ENCODE data around the gene ARHGDIB. TPM values are rescaled to one million over a fixed set of nuclear protein-coding genes. Genes with fewer than 3 reads are reported as not detected.
A peak's percentile ranks its signal among the peaks of the same experiment; 100 is the strongest.

The ARHGDIB gene
- total RNA-seq, 1 experiment from 2014 or later: 4.3 TPM

DNA sequence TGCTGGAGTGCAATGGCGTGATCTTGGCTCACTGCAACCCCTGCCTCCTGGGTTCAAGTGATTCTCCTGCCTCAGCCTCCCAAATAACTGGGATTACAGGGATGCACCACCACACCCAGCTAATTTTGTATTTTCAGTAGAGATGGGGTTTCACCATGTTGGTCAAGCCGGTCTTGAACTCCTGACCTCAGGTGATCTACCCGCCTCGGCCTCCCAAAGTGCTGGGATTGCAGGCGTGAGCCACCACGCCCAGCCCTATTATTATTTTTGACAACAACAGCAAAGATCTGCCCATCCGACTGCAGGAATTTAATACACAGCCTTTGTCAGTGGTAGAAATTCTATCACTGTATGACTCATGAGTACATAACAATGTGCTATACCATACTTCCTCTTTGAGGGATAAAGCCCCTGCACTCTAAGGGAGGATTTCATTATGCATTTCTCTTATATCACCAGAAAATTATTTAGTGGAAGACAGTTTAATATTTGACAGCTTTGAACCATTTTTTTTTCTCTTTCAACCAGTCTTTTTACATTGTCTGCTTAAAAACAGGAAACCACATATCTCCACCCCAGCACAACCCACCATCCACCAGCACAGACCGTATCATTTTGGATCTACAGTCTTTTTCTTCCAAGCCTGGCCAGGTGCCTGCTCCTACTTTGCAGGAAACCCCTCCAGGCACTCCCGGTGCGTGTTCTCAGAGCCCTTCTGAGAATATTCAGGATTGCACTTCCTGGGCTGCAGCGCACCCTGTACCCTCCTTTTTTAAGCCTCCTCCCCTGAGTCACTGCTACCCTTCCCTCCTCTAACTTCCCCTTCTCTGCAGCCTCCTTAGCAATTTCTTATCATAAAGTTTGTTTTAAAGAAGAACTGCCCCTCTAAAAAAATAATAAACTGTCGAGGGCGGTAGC is 594 bp downstream of the ARHGDIB start:
- ChIA-PET CTCF (no interaction called here), POLR2A (no interaction called here), RAD21 (ENCODE audit: low non-redundant PET in 1 of 2, low total read pairs in 2 of 2, uncharacterized antibody in 2 of 2, unreplicated experiment in 2 of 2) (no interaction called here)
- no TSS peak for BruUV-seq (replicated peaks)
- TF ChIP-seq EZH2phosphoT487 (IDR thresholded peaks at IDR 0.05; ENCODE audit: borderline replicate concordance) (no peak), CBX3 (IDR thresholded peaks at IDR 0.05; ENCODE audit: low read depth) (no peak), SIN3A (IDR thresholded peaks at IDR 0.05; ENCODE audit: low read depth) (no peak), EZH2 (IDR thresholded peaks at IDR 0.05) (no peak), TCF7L2 (IDR thresholded peaks at IDR 0.05; ENCODE audit: borderline replicate concordance, extremely low read depth, insufficient read depth, insufficient read length) (no peak), POLR2A (IDR thresholded peaks at IDR 0.05; ENCODE audit: borderline replicate concordance, extremely low read depth, insufficient read depth, insufficient read length) (no peak), ELF1 (IDR thresholded peaks at IDR 0.05; ENCODE audit: borderline replicate concordance, low read depth) (no peak), SRF (IDR thresholded peaks at IDR 0.05; ENCODE audit: low read depth) (no peak)
- TF ChIP-seq, protein P1, sequence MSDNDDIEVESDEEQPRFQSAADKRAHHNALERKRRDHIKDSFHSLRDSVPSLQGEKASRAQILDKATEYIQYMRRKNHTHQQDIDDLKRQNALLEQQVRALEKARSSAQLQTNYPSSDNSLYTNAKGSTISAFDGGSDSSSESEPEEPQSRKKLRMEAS (IDR thresholded peaks at IDR 0.05): no peak
- TF ChIP-seq, protein P2, sequence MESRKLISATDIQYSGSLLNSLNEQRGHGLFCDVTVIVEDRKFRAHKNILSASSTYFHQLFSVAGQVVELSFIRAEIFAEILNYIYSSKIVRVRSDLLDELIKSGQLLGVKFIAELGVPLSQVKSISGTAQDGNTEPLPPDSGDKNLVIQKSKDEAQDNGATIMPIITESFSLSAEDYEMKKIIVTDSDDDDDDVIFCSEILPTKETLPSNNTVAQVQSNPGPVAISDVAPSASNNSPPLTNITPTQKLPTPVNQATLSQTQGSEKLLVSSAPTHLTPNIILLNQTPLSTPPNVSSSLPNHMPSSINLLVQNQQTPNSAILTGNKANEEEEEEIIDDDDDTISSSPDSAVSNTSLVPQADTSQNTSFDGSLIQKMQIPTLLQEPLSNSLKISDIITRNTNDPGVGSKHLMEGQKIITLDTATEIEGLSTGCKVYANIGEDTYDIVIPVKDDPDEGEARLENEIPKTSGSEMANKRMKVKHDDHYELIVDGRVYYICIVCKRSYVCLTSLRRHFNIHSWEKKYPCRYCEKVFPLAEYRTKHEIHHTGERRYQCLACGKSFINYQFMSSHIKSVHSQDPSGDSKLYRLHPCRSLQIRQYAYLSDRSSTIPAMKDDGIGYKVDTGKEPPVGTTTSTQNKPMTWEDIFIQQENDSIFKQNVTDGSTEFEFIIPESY (IDR thresholded peaks at IDR 0.05; ENCODE audit: extremely low read depth, insufficient replicate concordance, low read length): no peak
- Histone ChIP-seq H3K4me3 (replicated peaks in 1 of 2; ENCODE audit: low read depth in 1 of 2, low read length in 2 of 2) (no peak overlapping the region), H3K9ac (ENCODE audit: low read length) (no peak overlapping the region), H3K4me1 (ENCODE audit: control insufficient read depth in 1 of 2, insufficient read depth in 2 of 2, low read length in 2 of 2) (peaks cover 0 to 7% of the 10 kb centered on the region in 2 experiments; a peak in 2 of 4 replicates), H3K9me2 (ENCODE audit: insufficient read depth) (no peaks in the 10 kb centered on the region), H3K4me2 (ENCODE audit: low read length) (peak overlapping the region; percentile 10; the same call in 1 of the 2 replicates), H2AFZ (ENCODE audit: low read depth, low read length, poor library complexity, severe bottlenecking) (peak overlapping the region; percentile 43), H3K27ac (ENCODE audit: low read depth, low read length) (no peak overlapping the region), H3K9me3 (ENCODE audit: control insufficient read depth in 1 of 2, insufficient read depth in 1 of 2, low read depth in 1 of 2, low read length in 2 of 2) (no peaks in the 10 kb centered on the region), H4K20me1 (ENCODE audit: insufficient read depth) (no peaks in the 10 kb centered on the region), H3K36me3 (ENCODE audit: control insufficient read depth in 1 of 2, insufficient read depth in 2 of 2, low read length in 2 of 2) (no peaks in the 10 kb centered on the region), H3K27me3 (ENCODE audit: insufficient read depth, low read length) (no peaks in the 10 kb centered on the region), H3K79me2 (ENCODE audit: insufficient read depth, low read length) (no peaks in the 10 kb centered on the region)
- peak; percentile 38; the same call in 1 of the 2 replicates for ATAC-seq
- intact Hi-C loops (cut with micrococcal nuclease): no loop called here
- no peak for DNase-seq (ENCODE audit: low read depth, low spot score)
